Gastrocnemius medialis (tissue), 4 donors: ENCODE data around the gene TRIM8. TPM values are rescaled to one million over a fixed set of nuclear protein-coding genes. Genes with fewer than 3 reads are reported as not detected.

ENCODE experiments used
- ATAC-seq, 2 donors: fragments of 150-250 bp; one replicate each; pipeline ENCODE4 v1.9.1; 2016
- DNase-seq, 2 donors: peaks; one replicate each; pipeline ENCODE4 v3.0.0-alpha.2; 2019
- H3K27ac ChIP-seq, 4 donors: fragments of 200-600 bp; sonication (generic); 1 replicate in 1 of 4; 2 replicates in 3 of 4; pipeline ENCODE4 v1.5.1; 2016 to 2018; ENCODE audit warnings: mild to moderate bottlenecking in 2 of 4, moderate library complexity in 1 of 4
- H3K27me3 ChIP-seq, 3 donors: fragments of 200-600 bp; sonication (generic) in 2 of 3; 1 replicate in 1 of 3; 2 replicates in 2 of 3; pipeline versions ENCODE4 v1.5.1 to v1.6.0; 2016 to 2019; ENCODE audit warnings: mild to moderate bottlenecking in 1 of 3, moderate library complexity in 1 of 3
- H3K36me3 ChIP-seq, 2 donors: fragments of 200-600 bp; sonication (generic) in 1 of 2; one replicate each; pipeline ENCODE4 v1.5.1; 2017 to 2018
- H3K4me1 ChIP-seq, 2 donors: fragments of 200-600 bp; sonication (generic) in 1 of 2; one replicate each; pipeline ENCODE4 v1.5.1; 2016 to 2017; ENCODE audit warnings: mild to moderate bottlenecking in 2 of 2
- H3K4me3 ChIP-seq, 4 donors: fragments of 200-600 bp; sonication (generic) in 3 of 4; 1 replicate in 1 of 4; 2 replicates in 3 of 4; pipeline ENCODE4 v1.5.1; 2016 to 2019; ENCODE audit warnings: mild to moderate bottlenecking in 2 of 4
- H3K9me3 ChIP-seq, 3 donors: fragments of 200-600 bp; sonication (generic) in 2 of 3; 1 replicate in 1 of 3; 2 replicates in 2 of 3; pipeline ENCODE4 v1.5.1; 2016 to 2019
- CTCF ChIP-seq, 5 experiments: fragments of 450-650 bp in 3 of 5; fragments of 200-600 bp in 2 of 5; sonication (generic) in 2 of 5; IDR thresholded peaks in 4 of 5; conservative IDR thresholded peaks in 1 of 5; 1 replicate in 4 of 5; 2 replicates in 1 of 5; pipeline ENCODE4 v1.5.1; 2016 to 2019; ENCODE audit warnings: antibody characterized with exemption in 5 of 5, mild to moderate bottlenecking in 3 of 5, moderate library complexity in 3 of 5
- POLR2A ChIP-seq, 2 donors: fragments of 450-650 bp; IDR thresholded peaks; one replicate each; pipeline ENCODE4 v1.6.1; 2017; ENCODE audit warnings: antibody characterized with exemption in 2 of 2, mild to moderate bottlenecking in 2 of 2, moderate library complexity in 2 of 2
- in situ Hi-C, 4 donors: fragments of 200-750 bp; cut with MboI; loops; one replicate each; pipeline versions ENCODE4 v1.15.0 to v1.8.0; 2017; ENCODE audit warnings: low sequenced_read_pairs in 4 of 4
- intact Hi-C: fragments of 100-400 bp; cut with DNase I; formaldehyde crosslinking; loops from one replicate; pipeline ENCODE4 v1.15.1; 2023; ENCODE audit warnings: low total_unique reads
- total RNA-seq, 4 donors: library from RNA; depleted of rRNA; stranded (reverse); fragments of >200 nt; gene quantifications; one replicate each; pipeline versions ENCODE4 v1.1.0 to v1.2.3, GENCODE V29; 2016

TRIM8 gene
- total RNA-seq, 4 donors from 2014 or later: 113 to 222 (median 138) TPM

- H3K27ac ChIP-seq: no peak overlapping the region
- H3K27me3 ChIP-seq: no peaks in the 10 kb centered on the region
- intact Hi-C loops (no loop called here), in situ Hi-C loops (no loop called here)
- ATAC-seq (no peak), DNase-seq (no peak)
- no peak overlapping the region for H3K4me3 ChIP-seq
- TF ChIP-seq CTCF (IDR thresholded peaks at IDR 0.05 in 4 of 5, conservative IDR thresholded peaks at IDR 0.05 in 1 of 5) (no peak), POLR2A (IDR thresholded peaks at IDR 0.05) (no peak)
- H3K36me3 ChIP-seq: peaks cover 0 to 43% of the 10 kb centered on the region in 2 donors
- H3K4me1 ChIP-seq: peaks cover 25 to 32% of the 10 kb centered on the region in 2 donors
- no peaks in the 10 kb centered on the region for H3K9me3 ChIP-seq
Observed at GRCh38 chr10:102654969-102655368, 10.7 kb downstream of the TRIM8 start.

DNA sequence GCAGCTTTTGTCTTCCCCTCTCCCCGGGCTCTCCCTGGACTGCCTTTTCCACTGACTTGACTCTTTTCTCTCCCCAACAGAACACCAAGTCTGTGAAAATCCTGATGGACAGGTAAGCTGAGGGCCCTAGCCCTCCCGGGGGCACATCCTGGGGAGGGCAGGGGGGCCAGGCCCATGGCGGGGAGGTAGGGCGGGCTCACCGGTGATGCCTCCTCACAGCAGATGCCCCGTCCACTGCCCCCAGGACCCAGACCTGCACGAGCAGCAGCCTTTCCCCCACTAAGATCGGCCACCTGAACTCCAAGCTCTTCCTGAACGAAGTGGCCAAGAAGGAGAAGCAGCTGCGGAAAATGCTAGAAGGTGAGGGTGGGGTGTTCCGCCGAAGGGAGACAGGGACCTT is 11.7 kb downstream of the TRIM8 start:
- Histone ChIP-seq H3K4me3 (no peak overlapping the region), H3K9me3 (no peaks in the 10 kb centered on the region), H3K36me3 (peaks cover 0 to 43% of the 10 kb centered on the region in 2 donors), H3K27me3 (no peaks in the 10 kb centered on the region), H3K4me1 (peaks cover 24 to 30% of the 10 kb centered on the region in 2 donors), H3K27ac (no peak overlapping the region)
- DNase-seq (no peak), ATAC-seq (no peak)
- no peak for TF ChIP-seq POLR2A (IDR thresholded peaks at IDR 0.05)
- TF ChIP-seq CTCF (IDR thresholded peaks at IDR 0.05 in 4 of 5, conservative IDR thresholded peaks at IDR 0.05 in 1 of 5): no peak
- intact Hi-C loops (no loop called here), in situ Hi-C loops (no loop called here)

GRCh38 chr10:102656791-102657371 is 12.6 kb downstream of the TRIM8 start:
- TF ChIP-seq POLR2A (IDR thresholded peaks at IDR 0.05) (no peak), CTCF (IDR thresholded peaks at IDR 0.05 in 4 of 5, conservative IDR thresholded peaks at IDR 0.05 in 1 of 5) (no peak)
- intact Hi-C loops (no loop called here), in situ Hi-C loops (no loop called here)
- H3K27me3 ChIP-seq: no peaks in the 10 kb centered on the region
- H3K36me3 ChIP-seq: peaks cover 0 to 43% of the 10 kb centered on the region in 2 donors
- no peak for DNase-seq
- peaks cover 17 to 26% of the 10 kb centered on the region in 2 donors for H3K4me1 ChIP-seq
- H3K4me3 ChIP-seq: no peak overlapping the region
- ATAC-seq: no peak
- H3K9me3 ChIP-seq: no peaks in the 10 kb centered on the region
- peak overlapping the region; percentile 55 to 72 (median 60) for H3K27ac ChIP-seq

DNA sequence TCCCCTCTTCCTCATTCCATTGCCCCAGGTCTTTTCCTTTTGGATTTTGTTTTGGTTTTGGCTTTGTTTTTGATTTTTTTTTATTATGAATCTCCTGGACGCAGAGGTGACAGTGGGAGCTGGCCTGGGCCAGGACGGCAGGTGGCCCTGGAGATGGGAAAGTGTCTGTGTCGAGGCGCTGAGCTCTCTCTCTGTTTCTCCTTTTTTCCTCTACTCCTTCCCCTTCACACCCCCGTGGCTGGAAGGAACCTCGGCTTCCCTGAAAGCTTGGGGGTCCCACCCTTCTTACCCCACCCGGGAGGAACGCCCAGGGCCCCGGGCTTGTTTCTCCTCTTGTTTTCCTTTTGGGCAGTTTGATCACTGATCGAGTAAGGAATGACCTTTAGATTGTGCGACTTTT is 13.2 kb downstream of the TRIM8 start:
- Histone ChIP-seq H3K4me1 (peaks cover 17 to 24% of the 10 kb centered on the region in 2 donors), H3K27ac (peak overlapping the region; percentile 55 to 72 (median 60)), H3K9me3 (no peaks in the 10 kb centered on the region), H3K4me3 (no peak overlapping the region), H3K36me3 (peaks cover 0 to 43% of the 10 kb centered on the region in 2 donors), H3K27me3 (no peaks in the 10 kb centered on the region)
- no peak for DNase-seq
- no peak for TF ChIP-seq CTCF (IDR thresholded peaks at IDR 0.05 in 4 of 5, conservative IDR thresholded peaks at IDR 0.05 in 1 of 5)
- TF ChIP-seq POLR2A (IDR thresholded peaks at IDR 0.05): no peak
- in situ Hi-C loops: no loop called here
- ATAC-seq: no peak
- intact Hi-C loops: no loop called here
